MCF 10A (cell line): ENCODE measurements around the gene UBE2Q2. TPM values are rescaled to one million over a fixed set of nuclear protein-coding genes. Genes with fewer than 3 reads are reported as not detected.
"Not testable (repeated sequence)": the region's sequence is repeated elsewhere in the genome, so short reads cannot be mapped to it uniquely, and the experiment has no call there.

Source experiments
- BruUV-seq: library from RNA; stranded (reverse); fragments of 400-500 nt; replicated peaks from 2 replicates; lab custom pipeline; 2021; lab: Mats Ljungman, UMichigan
- CTCF ChIA-PET: fragments of 300-600 bp; sonication (Branson Sonifier 250); formaldehyde crosslinking; extraction: SDS; loops from one replicate; lab custom pipeline; 2021; ENCODE audit warnings: antibody characterized with exemption, inconsistent platforms; lab: Yijun Ruan, JAX
- POLR2A ChIA-PET: fragments of 300-600, 350-650 bp; sonication (Branson Sonifier 250); formaldehyde crosslinking; extraction: SDS; loops from one replicate; lab custom pipeline; 2020; ENCODE audit warnings: antibody characterized with exemption, inconsistent platforms; lab: Yijun Ruan, JAX
- DNase-seq: peaks from one replicate; pipeline ENCODE4 v3.0.0-alpha.2; 2018; ENCODE audit not compliant: unreplicated experiment
- H3K27ac Mint-ChIP-seq: one replicate; pipeline ENCODE4 v1.8.0; 2022; ENCODE audit warnings: mild to moderate bottlenecking, low read depth, mixed read lengths; ENCODE audit not compliant: unreplicated experiment
- H3K27me3 Mint-ChIP-seq: one replicate; pipeline ENCODE4 v1.8.0; 2022; ENCODE audit warnings: mixed read lengths; ENCODE audit not compliant: insufficient read depth, unreplicated experiment
- H3K36me3 Mint-ChIP-seq: one replicate; pipeline ENCODE4 v1.8.0; 2022; ENCODE audit warnings: mild to moderate bottlenecking, moderate library complexity, mixed read lengths; ENCODE audit not compliant: insufficient read depth, unreplicated experiment
- H3K4me1 Mint-ChIP-seq: one replicate; pipeline ENCODE4 v1.8.0; 2022; ENCODE audit warnings: mixed read lengths; ENCODE audit not compliant: insufficient read depth, unreplicated experiment
- H3K4me3 Mint-ChIP-seq: one replicate; pipeline ENCODE4 v1.8.0; 2022; ENCODE audit warnings: mild to moderate bottlenecking, moderate library complexity, mixed read lengths; ENCODE audit not compliant: unreplicated experiment
- H3K9me3 Mint-ChIP-seq: one replicate; pipeline ENCODE4 v1.8.0; 2022; ENCODE audit warnings: mixed read lengths; ENCODE audit not compliant: unreplicated experiment
- intact Hi-C: fragments of 100-400 bp; cut with micrococcal nuclease; formaldehyde crosslinking; loops from 2 replicates; pipeline ENCODE4 v1.14.1; 2022
- total RNA-seq: library from RNA; stranded (reverse); gene quantifications from 2 replicates; pipeline ENCODE4 v1.2.3, GENCODE V29; 2022
- TF ChIP-seq, protein P1 (sequence below): fragments of 200-600 bp; IDR thresholded peaks from one replicate; pipeline ENCODE4 v1.8.0; 2022; ENCODE audit warnings: antibody characterized with exemption, mild to moderate bottlenecking; ENCODE audit not compliant: unreplicated experiment

Gene UBE2Q2
- total RNA-seq, 1 experiment from 2014 or later: 28.3 TPM

DNA sequence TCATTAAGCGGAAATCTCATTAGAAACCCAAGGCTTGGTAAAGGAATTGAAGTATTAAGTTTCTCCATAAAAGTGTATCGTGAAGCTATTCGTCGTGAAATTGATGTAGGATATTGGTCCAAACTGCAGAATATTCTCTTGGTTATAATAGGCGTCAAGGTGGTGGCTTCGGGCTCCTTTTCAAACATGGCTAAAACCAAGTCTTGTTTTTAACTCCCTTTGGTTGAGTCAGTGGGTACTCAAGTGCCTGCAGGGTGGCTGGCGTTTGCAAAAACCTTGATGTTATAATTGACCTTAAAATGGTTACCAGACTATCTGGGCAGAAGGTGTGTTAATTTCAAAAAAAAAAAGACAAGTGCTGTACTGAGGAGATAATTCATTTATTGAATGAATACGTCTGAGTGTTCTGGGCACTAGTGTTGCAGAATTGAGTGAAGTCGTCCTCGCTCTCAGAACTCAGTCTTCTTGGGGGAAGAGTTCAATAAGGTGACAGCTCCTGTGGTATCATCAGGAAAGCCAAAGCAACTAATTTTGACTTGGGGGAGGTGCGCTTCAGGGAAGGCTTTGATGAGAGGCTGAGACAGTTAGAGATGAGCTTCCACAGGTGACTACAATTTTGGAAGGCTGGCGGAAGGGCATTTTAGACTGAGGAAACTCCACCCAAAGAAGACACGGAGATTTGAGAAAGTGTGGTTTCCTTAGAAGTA lies 1.5 kb downstream of the UBE2Q2 start:
- DNase-seq: no peak
- intact Hi-C loops: no loop called here
- CTCF ChIA-PET: interaction anchor here (0.5 to 0.9 kb wide), 5 partner anchors 11 to 318 kb away, joined by 3 to 4 read pairs (median 3); no protein-coding TSS in a partner anchor
- Mint-ChIP-seq H3K4me1 (peaks cover 29% of the 10 kb centered on the region), H3K9me3 (no peaks in the 10 kb centered on the region), H3K36me3 (peaks cover 18% of the 10 kb centered on the region), H3K27me3 (no peaks in the 10 kb centered on the region), H3K4me3 (peak overlapping the region; percentile 86), H3K27ac (peak overlapping the region; percentile 86)
- POLR2A ChIA-PET: interaction anchor here (0.6 to 3.2 kb wide), 12 partner anchors 9 to 78 kb away, joined by 3 to 23 read pairs (median 5); partner anchors contain the start of gene FBXO22
- TF ChIP-seq, protein P1, sequence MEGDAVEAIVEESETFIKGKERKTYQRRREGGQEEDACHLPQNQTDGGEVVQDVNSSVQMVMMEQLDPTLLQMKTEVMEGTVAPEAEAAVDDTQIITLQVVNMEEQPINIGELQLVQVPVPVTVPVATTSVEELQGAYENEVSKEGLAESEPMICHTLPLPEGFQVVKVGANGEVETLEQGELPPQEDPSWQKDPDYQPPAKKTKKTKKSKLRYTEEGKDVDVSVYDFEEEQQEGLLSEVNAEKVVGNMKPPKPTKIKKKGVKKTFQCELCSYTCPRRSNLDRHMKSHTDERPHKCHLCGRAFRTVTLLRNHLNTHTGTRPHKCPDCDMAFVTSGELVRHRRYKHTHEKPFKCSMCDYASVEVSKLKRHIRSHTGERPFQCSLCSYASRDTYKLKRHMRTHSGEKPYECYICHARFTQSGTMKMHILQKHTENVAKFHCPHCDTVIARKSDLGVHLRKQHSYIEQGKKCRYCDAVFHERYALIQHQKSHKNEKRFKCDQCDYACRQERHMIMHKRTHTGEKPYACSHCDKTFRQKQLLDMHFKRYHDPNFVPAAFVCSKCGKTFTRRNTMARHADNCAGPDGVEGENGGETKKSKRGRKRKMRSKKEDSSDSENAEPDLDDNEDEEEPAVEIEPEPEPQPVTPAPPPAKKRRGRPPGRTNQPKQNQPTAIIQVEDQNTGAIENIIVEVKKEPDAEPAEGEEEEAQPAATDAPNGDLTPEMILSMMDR: no peak
- BruUV-seq: TSS peak; percentile 49

DNA sequence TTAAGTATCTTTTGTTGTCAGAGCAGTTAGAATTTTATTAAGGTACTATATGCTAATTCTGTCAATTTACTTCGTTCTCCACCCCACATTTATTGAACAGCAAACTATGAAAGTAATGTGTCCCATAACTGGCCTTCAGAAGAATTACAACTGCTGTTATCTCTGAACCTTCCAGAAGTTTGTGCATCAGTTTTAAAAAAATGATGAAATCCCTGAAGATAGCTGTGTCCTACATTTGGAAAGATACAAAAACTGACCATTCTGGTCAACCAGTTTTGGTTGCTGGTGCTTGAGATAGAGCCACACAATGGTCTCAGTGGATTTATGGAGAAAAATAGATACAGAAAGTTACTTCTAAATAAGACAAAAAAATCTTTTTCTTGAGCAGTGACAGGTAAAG lies 5.9 kb downstream of the UBE2Q2 start:
- TF ChIP-seq, protein P1: no peak
- ChIA-PET CTCF (interaction anchor here (0.6 to 1.1 kb wide), 3 partner anchors 25 to 96 kb away, joined by 3 to 4 read pairs (median 3); no protein-coding TSS in a partner anchor), POLR2A (interaction anchor here (0.7 to 1.4 kb wide), 2 partner anchors 20 to 56 kb away, joined by 4 read pairs; no protein-coding TSS in a partner anchor)
- Mint-ChIP-seq H3K4me1 (peaks cover 36% of the 10 kb centered on the region), H3K27me3 (no peaks in the 10 kb centered on the region), H3K4me3 (no peak overlapping the region), H3K9me3 (no peaks in the 10 kb centered on the region), H3K36me3 (peaks cover 18% of the 10 kb centered on the region), H3K27ac (no peak overlapping the region)
- no TSS peak for BruUV-seq
- no peak for DNase-seq
- intact Hi-C loops: no loop called here

- no TSS peak for BruUV-seq
- POLR2A ChIA-PET: no interaction called here
- Mint-ChIP-seq H3K36me3 (peaks cover 17% of the 10 kb centered on the region), H3K27me3 (no peaks in the 10 kb centered on the region), H3K4me1 (peaks cover 26% of the 10 kb centered on the region), H3K9me3 (no peaks in the 10 kb centered on the region), H3K27ac (no peak overlapping the region), H3K4me3 (no peak overlapping the region)
- intact Hi-C loops: no loop called here
- DNase-seq: no peak
- CTCF ChIA-PET: no interaction called here
- TF ChIP-seq, protein P1: no peak
These were observed 7.5 kb downstream of the UBE2Q2 start for GRCh38 chr15:75850708-75851107.

DNA sequence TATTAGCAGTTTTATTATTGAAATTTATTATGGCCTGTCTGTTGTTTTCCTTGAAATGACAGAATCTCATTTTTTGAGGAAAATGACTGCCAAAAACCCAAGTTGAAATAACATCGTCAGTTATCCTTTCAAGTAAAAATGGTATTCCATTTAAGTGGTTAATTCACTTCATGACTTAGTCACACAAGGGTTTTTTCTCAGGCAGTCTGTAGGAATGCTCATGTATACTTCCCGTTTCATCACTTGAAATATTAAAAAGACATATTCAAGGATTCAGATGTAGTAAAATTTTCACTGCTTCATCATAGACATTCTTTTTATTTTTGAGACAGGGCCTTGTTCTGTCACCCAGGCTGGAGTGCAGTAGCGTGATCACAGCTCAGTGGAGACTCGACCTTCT lies 8.3 kb downstream of the UBE2Q2 start:
- CTCF ChIA-PET, intact Hi-C loops, BruUV-seq, POLR2A ChIA-PET, H3K4me3 Mint-ChIP-seq, H3K9me3 Mint-ChIP-seq, H3K27ac Mint-ChIP-seq, DNase-seq, H3K27me3 Mint-ChIP-seq: not testable (repeated sequence)
- Mint-ChIP-seq H3K36me3 (peaks cover 22% of the 10 kb centered on the region), H3K4me1 (peaks cover 23% of the 10 kb centered on the region)
